GM13977 (cell line): Measurements from ENCODE around the gene CCDC9B.

Experiments
- DNase-seq: peaks from one replicate; pipeline ENCODE4 v3.0.0; 2012; ENCODE audit warnings: low spot score
- CTCF ChIP-seq: IDR thresholded peaks from 2 replicates; pipeline ENCODE4 v1.5.1; 2012; ENCODE audit warnings: mild to moderate bottlenecking, control low read depth; ENCODE audit not compliant: insufficient read depth; ENCODE audit errors: extremely low read depth, missing control alignments
- in situ Hi-C: fragments of 300-500 bp; cut with MboI; formaldehyde crosslinking; loops from one replicate; pipeline ENCODE4 v1.12.0; 2022; ENCODE audit warnings: low sequenced_read_pairs, low pct_unique_long_range_greater_than_20kb, mixed read lengths, inconsistent platforms; ENCODE audit not compliant: unreplicated experiment

The CCDC9B gene

GRCh38 chr15:40352281-40352901 lies 11.7 kb upstream of the CCDC9B start:
- TF ChIP-seq CTCF = no peak
- in situ Hi-C loops = no loop called here
- DNase-seq = no peak

- no peak for TF ChIP-seq CTCF
- in situ Hi-C loops = no loop called here
- no peak for DNase-seq
Measured at GRCh38 chr15:40349163-40349562, 8.4 kb upstream of the CCDC9B start.

GRCh38 chr15:40348474-40348870 lies 7.7 kb upstream of the CCDC9B start:
- no peak for DNase-seq
- in situ Hi-C loops = no loop called here
- no peak for TF ChIP-seq CTCF

GRCh38 chr15:40347559-40348473 lies 7.1 kb upstream of the CCDC9B start:
- no peak for TF ChIP-seq CTCF
- no peak for DNase-seq
- in situ Hi-C loops = no loop called here

GRCh38 chr15:40346579-40347558 lies 6.1 kb upstream of the CCDC9B start:
- in situ Hi-C loops = no loop called here
- TF ChIP-seq CTCF = no peak
- DNase-seq = no peak
